ENCODE results near the gene LCK.

GRCh38 chr1:32289256-32289655 lies 38.2 kb downstream of the LCK start:
- TF ChIP-seq CTCF (conservative IDR thresholded peaks at IDR 0.05; ENCODE audit: low read depth in 2 of 2) (no peak), JUNB (IDR thresholded peaks at IDR 0.05; ENCODE audit: unreplicated experiment) (no peak), EZH2 (IDR thresholded peaks at IDR 0.05; ENCODE audit: low read depth, unreplicated experiment) (no peak), POLR2AphosphoS5 (IDR thresholded peaks at IDR 0.05; ENCODE audit: low read depth) (no peak), REST (IDR thresholded peaks at IDR 0.05; ENCODE audit: unreplicated experiment) (no peak), CREB1 (CRISPR knock-in tag; IDR thresholded peaks at IDR 0.05; ENCODE audit: low read depth) (no peak), EZH2phosphoT487 (IDR thresholded peaks at IDR 0.05; ENCODE audit: unreplicated experiment) (no peak), ETS1 (IDR thresholded peaks at IDR 0.05) (no peak), NANOG (IDR thresholded peaks at IDR 0.05; ENCODE audit: borderline replicate concordance) (no peak), STAT1 (IDR thresholded peaks at IDR 0.05; ENCODE audit: unreplicated experiment) (no peak), ZNF114 (CRISPR knock-in tag; IDR thresholded peaks at IDR 0.05) (no peak), ZNF462 (CRISPR knock-in tag; IDR thresholded peaks at IDR 0.05) (no peak), ZNF331 (CRISPR knock-in tag; IDR thresholded peaks at IDR 0.05; ENCODE audit: low read depth) (no peak)

Data from GM23338 (cell line).